CD4-positive, alpha-beta T cell treated with Interleukin-17A for 4 hours (primary cell): ENCODE measurements around the gene GOLGA6L2.
"Not testable (repeated sequence)": the region's sequence is repeated elsewhere in the genome, so short reads cannot be mapped to it uniquely, and the experiment has no call there.

Source experiments
- DNase-seq: peaks from one replicate; pipeline ENCODE4 v3.0.0-alpha.2; 2020; ENCODE audit warnings: mixed read lengths

Gene GOLGA6L2

DNA sequence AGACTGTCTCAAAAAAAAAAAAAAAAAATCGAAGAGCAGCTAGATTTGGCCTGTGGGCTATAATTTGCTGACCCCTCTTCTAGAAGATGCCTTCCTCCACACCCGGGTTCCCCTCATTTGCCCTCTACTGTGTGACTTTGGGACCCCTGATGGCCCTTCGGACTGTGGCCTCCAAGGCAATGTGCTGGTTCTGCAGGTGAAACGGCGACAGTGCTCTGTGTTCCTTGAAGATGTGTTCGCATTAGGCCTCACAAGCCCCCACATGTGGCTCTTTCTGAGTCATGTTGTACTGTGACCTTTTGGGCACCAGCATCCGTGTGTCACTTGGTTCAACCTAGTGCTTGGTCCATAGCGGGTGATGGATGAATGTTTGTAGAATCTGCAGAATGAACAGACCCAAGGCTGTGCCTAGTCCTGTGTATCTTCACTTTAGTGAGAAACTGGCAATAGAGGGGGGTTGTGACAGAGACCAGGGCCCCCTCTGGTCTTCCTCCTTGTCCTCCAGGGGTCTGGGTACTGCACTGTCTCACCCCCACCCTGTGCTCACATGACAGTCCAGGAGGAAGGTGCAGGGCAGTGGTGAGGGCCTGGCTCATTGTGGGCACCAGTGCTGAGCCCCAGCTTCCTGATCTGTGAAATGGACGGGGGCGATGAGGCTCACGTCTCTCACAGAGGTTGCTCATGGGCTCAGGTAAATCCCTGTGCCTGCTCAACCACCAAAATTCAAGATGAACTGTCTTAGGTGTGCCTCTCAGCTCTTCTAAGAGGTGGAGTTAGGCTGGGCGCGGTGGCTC is 22.7 kb downstream of the GOLGA6L2 start:
- DNase-seq, result no peak

DNA sequence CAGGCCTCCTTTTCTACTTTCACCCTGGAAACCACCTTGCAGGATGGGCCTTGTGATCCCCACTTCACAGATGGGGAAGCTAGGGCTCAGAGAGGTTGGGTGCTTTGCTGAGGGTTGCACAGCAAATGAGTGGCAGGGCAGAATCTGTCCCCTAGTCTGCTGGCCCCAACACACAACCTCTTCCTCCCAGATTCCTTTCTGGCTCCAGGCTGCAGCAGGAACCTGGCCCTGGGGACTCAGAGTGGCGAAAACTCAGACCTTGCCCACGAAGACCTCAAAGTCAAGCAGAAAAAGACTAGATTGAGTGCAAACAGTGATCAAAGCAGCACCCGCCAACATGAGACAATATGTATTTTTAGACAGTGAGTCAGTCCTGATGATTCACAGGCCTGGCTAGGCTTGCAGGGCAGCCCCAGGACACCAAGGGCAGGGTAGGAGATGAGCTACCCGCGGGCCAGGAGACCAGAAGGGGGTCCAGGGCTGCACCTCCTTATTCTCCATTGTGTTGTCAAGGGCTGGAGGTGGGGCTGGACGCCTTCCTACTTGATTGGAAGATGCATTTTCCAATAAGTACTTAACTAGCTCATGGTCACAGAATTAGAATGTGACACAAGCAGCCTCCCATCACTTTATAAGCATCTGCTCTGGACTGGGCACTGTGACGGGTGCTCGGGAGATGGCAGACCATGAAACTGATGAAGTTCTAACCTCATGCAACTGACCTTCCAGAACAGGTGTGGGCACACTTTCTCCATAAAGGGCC is 23.9 kb downstream of the GOLGA6L2 start:
- no peak for DNase-seq

GRCh38 chr15:23422099-23422945 is 24.7 kb downstream of the GOLGA6L2 start:
- DNase-seq, result no peak

DNA sequence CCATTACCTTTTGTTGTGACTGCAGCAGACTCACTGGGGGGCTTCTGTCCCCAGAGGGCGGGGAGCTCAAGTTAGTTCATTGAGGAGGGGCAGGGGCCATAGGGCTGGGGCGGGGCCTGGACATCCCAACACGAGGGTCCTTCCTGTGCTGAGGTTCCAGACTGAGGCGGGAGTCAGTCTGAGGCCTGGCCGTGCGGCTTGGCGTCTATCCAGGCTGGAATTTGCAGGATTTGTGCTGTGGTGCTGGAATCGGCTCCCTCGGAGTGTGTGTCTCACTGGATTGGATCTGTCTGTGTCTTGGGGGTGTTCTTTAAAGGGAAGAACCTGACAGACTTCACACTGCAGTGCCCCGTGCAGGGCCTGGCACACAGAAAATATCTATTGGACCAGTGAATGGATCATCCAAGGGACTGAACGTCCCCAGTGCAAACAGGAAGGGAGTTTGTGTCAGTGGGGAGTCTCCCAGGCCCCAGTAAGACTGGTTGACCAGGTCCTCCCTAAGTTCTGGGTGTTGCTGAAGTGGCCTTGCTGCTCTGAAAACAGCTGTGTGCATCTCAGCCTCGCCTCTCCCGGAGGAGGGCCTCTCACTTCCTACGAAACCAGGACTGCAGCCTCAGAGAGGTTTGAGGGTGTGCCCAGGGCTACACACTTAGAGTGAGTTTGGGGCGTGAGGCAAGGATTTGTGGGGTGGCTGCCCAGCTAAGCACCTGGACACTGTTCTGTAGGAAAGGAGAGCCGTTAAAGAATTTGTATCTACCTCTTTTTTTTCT is 26.1 kb downstream of the GOLGA6L2 start:
- DNase-seq, result no peak

DNA sequence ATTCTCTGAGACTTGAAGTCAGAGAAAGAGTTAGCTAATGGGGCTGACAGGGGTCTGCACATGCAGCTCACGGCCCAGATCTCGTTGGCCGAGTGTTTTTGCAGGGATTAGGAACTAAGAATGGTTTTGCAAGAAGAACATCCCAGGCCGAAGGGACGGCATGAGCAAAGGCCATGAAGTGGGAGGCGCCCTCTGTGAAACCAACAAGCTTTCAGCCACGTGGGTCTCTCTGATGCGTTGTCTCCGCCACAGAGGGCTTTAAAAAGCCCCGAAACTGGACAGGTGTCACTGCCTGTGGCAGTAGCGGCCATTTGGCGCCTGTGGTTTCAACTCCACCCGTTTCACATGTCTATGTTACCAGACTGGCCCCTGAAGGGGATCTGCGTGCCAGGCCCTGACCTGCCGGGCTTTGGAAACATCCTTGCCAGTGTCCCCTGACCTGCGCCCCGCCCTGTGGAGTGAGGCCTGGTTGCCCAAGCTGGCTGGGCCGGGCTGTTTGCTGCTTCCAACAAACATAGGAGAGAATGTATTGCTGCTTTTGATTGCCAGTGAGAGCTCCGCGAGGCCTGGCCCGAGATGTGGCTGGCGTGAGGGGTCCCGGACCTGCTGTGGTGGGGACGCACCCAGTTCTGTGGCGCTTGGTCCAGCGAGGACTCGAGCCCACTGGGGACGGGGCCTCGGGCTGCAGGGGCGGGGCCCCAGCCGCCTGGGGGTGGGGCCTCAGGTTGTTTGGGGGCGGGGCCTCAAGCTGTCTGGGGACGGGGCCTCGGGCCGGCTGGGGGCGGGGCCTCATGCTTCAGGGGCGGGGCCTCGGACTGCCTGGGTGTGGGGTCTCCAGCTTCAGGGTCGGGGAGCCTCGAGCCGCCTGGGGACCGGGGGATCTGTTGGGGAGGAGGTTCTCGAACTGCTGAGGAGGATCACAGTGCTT is 30.4 kb downstream of the GOLGA6L2 start:
- DNase-seq, result no peak

GRCh38 chr15:23415866-23416265 is 31.2 kb downstream of the GOLGA6L2 start:
- DNase-seq, result not testable (repeated sequence)

DNA sequence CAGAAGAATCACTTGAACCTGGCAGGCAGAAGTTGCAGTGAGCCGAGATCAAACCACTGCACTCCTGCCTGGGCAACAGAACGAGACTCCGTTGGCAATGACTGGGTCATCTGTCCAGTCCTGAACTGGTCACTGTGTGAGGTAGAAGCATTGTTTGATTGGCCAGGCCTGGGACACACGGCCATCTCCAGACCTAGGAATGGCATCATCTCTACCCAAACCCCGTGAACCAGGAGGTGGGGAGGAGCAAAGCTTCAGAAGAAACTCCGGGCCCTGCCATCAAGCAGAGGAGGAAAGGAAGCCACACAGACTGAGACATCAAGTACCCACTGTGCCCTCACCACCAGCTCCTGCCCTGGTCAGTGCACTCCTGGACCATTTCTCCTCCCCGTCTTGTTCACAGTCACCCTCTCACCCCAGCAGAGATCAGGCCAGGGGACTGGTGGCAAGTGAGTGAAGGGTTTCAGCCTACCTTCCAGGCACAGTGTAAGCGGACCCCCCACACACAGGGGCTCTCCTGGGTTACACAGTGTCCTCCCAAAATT is 31.6 kb downstream of the GOLGA6L2 start:
- no peak for DNase-seq

- DNase-seq, result not testable (repeated sequence)
Measured at GRCh38 chr15:23412881-23413600, 34.0 kb downstream of the GOLGA6L2 start.

- no peak for DNase-seq
Measured at GRCh38 chr15:23411841-23412240, 35.2 kb downstream of the GOLGA6L2 start.

- DNase-seq, result no peak
Measured at GRCh38 chr15:23403550-23403949, 43.5 kb downstream of the GOLGA6L2 start.

- DNase-seq, result no peak
Measured at GRCh38 chr15:23402544-23402943, 44.5 kb downstream of the GOLGA6L2 start.

DNA sequence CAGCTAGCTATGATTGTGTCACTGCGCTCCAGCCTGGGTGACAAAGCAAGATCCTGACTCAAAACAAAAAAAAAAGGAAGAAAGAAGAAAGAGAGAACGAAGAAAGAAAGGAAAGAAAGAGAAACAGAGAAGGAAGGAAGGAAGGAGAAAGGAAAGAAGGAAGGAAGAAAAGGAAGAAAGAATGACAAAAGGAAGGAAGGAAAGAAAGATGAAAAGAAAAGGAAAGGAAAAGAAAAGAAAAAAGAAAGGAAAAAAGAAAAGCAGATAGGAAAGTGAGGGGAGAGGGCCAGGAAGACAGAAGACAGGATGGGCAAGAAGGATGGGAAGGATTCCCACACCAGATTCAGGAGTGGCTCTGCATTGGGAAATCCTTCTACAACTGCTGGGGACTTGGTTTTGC is 44.9 kb downstream of the GOLGA6L2 start:
- no peak for DNase-seq

DNA sequence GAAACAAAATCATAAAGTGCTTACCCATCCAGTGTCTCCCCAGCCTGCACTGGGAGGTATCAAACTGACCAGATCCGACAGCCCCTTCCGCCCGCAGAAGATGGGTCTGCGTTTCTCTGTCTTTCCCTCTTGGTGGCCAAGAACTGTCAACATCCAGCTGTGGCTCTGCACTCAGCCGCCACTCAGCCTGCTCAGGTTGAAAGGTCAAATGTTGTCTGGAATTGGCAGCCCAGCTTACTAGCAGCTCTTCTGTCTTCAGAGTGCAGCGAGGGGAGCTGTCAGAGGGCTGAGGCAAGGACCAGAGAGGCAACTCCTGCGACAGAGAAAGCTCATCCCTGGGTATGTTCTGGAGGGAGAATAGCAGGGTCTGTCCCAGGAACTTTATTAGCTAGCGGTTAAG is 45.4 kb downstream of the GOLGA6L2 start:
- no peak for DNase-seq

- not testable (repeated sequence) for DNase-seq
Measured at GRCh38 chr15:23399207-23399606, 47.8 kb downstream of the GOLGA6L2 start.

GRCh38 chr15:23398357-23398756 is 48.7 kb downstream of the GOLGA6L2 start:
- DNase-seq, result not testable (repeated sequence)

GRCh38 chr15:23397779-23398178 is 49.3 kb downstream of the GOLGA6L2 start:
- no peak for DNase-seq

DNA sequence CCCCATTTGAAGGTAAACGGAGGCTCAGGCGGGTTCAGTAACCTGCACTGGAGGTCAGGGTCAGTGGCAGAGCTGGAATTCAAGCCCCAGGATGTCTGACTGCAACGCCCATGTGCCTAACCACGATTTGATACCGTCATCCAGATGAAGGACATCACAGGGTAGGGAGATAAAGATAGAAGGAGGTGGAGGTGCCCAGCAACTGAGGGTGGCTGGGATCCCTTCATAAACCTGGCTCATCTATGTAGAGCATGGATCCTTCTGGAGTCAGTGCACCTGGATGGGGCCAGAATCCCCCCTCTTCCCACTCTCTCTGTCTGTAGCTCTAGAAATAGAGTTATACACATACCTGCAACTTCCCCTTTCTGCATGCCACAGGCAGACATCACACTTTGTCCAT is 51.2 kb downstream of the GOLGA6L2 start:
- DNase-seq, result no peak

DNA sequence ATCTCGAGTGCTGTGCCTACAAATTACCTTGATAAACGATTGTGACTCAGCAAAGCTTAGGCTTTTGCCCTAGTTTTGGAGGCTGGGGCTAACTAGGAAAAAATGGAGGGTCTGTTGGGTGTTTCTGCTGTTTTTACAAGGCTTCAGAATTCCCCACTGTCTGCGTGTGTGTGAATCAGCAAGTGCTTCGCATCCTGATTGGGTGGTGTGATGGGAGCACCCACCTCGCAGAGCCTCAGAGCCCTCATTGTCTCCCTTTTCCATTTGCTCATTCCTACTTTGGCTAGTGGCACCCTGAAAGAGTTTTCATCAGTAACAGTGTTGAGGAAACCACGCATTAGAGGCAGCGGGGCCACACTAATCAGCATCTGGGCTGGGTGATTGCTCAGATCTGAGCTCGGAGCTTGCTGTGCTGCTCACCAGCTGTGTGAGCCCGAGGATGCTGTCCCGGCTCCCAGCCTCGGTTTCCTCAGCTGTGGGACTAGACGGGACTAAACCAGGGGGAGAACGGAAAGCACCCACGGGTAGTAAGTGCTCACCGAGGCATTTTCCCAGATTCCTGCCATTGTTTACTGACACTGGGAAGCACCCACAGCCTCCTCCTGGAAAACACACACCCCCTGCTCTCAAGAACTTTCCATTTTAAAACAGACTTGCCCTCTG is 51.9 kb downstream of the GOLGA6L2 start:
- no peak for DNase-seq
